Measurements from ENCODE around the gene FYB1. TPM values are rescaled to one million over a fixed set of nuclear protein-coding genes. Genes with fewer than 3 reads are reported as not detected.

FYB1 gene
- total RNA-seq, 1 experiment from 2014 or later, result not detected

DNA sequence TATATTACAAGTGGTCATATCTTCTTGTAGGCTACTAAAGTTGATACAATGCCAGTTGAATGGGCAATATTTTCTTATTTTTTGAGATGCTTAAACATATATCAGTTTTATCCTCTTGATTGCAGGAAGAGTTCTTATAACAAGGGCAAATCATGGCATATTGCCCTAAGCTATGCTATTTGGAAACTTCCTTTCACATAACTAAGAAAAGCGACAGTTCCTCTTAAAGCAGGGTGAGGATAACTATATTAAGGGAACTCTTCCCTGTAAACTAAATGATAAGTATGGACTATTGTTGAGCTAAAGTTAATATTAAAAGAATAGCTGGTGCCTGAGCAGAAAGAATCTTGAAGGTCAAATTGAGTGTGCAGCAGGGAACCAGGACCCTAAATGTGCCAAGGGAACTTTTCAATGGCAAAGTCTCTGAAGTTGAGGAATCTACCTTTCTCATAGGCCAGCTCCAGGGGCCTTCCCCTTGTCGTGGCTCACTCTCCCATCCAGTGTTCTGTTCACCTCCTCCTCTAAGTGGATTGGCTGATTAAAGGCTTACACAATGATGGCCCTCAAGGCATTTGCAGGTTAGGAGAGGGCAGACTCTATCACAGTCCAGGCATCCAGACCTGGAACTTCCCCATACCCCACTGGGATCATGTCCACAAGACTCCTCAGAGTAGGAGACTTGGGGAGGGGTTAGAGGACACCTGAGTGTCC, 26.8 kb downstream of the FYB1 start:
- intact Hi-C loops (cut with micrococcal nuclease; ENCODE audit: unreplicated experiment), result no loop called here
- peaks cover 7% of the 10 kb centered on the region for H3K27me3 ChIP-seq (replicated peaks; ENCODE audit: insufficient read depth, low read depth, low read length, poor library complexity)
- BruUV-seq (replicated peaks), result no TSS peak
- no peak for DNase-seq (ENCODE audit: low spot score)
- no peaks in the 10 kb centered on the region for H3K4me1 ChIP-seq (ENCODE audit: insufficient read depth, low read length, poor library complexity, severe bottlenecking)
- CTCF ChIA-PET, result no interaction called here
- H3K9me3 ChIP-seq (ENCODE audit: low read depth, low read length, poor library complexity, severe bottlenecking), result no peaks in the 10 kb centered on the region
- no peak overlapping the region for H3K4me3 ChIP-seq (ENCODE audit: low read depth, low read length, poor library complexity, severe bottlenecking)
- POLR2A ChIA-PET (ENCODE audit: low non-redundant PET), result no interaction called here
- no peak overlapping the region for H3K27ac ChIP-seq (ENCODE audit: low read depth, low read length, poor library complexity, severe bottlenecking)
- no peaks in the 10 kb centered on the region for H3K36me3 ChIP-seq (ENCODE audit: insufficient read depth, low read length, poor library complexity, severe bottlenecking)
- TF ChIP-seq, protein P1, sequence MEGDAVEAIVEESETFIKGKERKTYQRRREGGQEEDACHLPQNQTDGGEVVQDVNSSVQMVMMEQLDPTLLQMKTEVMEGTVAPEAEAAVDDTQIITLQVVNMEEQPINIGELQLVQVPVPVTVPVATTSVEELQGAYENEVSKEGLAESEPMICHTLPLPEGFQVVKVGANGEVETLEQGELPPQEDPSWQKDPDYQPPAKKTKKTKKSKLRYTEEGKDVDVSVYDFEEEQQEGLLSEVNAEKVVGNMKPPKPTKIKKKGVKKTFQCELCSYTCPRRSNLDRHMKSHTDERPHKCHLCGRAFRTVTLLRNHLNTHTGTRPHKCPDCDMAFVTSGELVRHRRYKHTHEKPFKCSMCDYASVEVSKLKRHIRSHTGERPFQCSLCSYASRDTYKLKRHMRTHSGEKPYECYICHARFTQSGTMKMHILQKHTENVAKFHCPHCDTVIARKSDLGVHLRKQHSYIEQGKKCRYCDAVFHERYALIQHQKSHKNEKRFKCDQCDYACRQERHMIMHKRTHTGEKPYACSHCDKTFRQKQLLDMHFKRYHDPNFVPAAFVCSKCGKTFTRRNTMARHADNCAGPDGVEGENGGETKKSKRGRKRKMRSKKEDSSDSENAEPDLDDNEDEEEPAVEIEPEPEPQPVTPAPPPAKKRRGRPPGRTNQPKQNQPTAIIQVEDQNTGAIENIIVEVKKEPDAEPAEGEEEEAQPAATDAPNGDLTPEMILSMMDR (conservative IDR thresholded peaks at IDR 0.05; ENCODE audit: low read depth, low read length), result no peak

GRCh38 chr5:39191216-39191615, 28.1 kb downstream of the FYB1 start:
- CTCF ChIA-PET, result no interaction called here
- TF ChIP-seq EZH2 (IDR thresholded peaks at IDR 0.05; ENCODE audit: borderline replicate concordance, low read depth, low read length, poor library complexity, severe bottlenecking), result no peak
- TF ChIP-seq, protein P1 (conservative IDR thresholded peaks at IDR 0.05; ENCODE audit: low read depth, low read length), result no peak
- BruUV-seq (replicated peaks), result no TSS peak
- H3K9me3 ChIP-seq (ENCODE audit: low read depth, low read length, poor library complexity, severe bottlenecking), result no peaks in the 10 kb centered on the region
- POLR2A ChIA-PET (ENCODE audit: low non-redundant PET), result no interaction called here
- intact Hi-C loops (cut with micrococcal nuclease; ENCODE audit: unreplicated experiment), result no loop called here
- DNase-seq (ENCODE audit: low spot score), result no peak
- H3K4me1 ChIP-seq (ENCODE audit: insufficient read depth, low read length, poor library complexity, severe bottlenecking), result no peaks in the 10 kb centered on the region
- H3K4me3 ChIP-seq (ENCODE audit: low read depth, low read length, poor library complexity, severe bottlenecking), result no peak overlapping the region
- H3K27me3 ChIP-seq (replicated peaks; ENCODE audit: insufficient read depth, low read depth, low read length, poor library complexity), result peaks cover 7% of the 10 kb centered on the region
- no peaks in the 10 kb centered on the region for H3K36me3 ChIP-seq (ENCODE audit: insufficient read depth, low read length, poor library complexity, severe bottlenecking)
- H3K27ac ChIP-seq (ENCODE audit: low read depth, low read length, poor library complexity, severe bottlenecking), result no peak overlapping the region

DNA sequence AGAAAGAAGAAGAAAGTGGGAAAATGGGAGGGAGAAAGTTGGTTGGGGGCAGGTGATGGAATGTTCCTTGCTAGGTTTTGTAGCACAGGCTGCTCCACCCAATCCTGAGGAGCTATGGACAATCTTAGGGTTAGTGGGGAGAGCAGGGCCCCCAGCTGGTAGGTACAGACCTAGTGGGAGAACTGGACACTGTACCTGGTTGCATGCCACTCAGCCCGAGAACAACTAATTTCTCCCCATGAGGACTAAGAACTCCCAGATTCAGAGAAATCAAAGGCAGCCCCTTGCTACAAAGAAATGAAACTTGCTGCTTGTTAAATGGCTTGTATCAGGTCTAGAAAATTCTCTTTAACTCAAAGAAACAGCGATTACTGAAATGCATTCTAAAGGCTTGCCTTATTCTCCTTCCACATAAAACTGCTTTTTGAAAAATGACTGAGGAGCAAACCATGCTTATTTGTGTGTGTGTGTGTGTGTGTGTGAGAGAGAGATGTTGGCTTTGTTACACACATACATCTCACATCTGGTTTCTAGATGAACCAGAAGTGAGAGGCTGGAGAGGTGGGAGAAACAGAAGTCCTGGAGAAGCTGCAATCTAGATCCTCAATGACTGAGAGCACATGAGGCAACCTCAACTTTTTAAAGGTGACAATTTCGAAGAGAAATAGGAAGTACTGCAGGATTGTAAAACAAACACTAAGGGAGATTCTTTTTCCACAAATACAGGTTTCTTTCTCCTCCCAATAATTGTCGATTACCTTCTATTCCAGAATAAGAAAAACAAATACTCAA, 28.9 kb downstream of the FYB1 start:
- peaks cover 7% of the 10 kb centered on the region for H3K27me3 ChIP-seq (replicated peaks; ENCODE audit: insufficient read depth, low read depth, low read length, poor library complexity)
- no peaks in the 10 kb centered on the region for H3K4me1 ChIP-seq (ENCODE audit: insufficient read depth, low read length, poor library complexity, severe bottlenecking)
- ChIA-PET POLR2A (ENCODE audit: low non-redundant PET) (no interaction called here), CTCF (no interaction called here)
- DNase-seq (ENCODE audit: low spot score), result no peak
- TF ChIP-seq EZH2 (IDR thresholded peaks at IDR 0.05; ENCODE audit: borderline replicate concordance, low read depth, low read length, poor library complexity, severe bottlenecking), result no peak
- TF ChIP-seq, protein P1 (conservative IDR thresholded peaks at IDR 0.05; ENCODE audit: low read depth, low read length), result no peak
- H3K27ac ChIP-seq (ENCODE audit: low read depth, low read length, poor library complexity, severe bottlenecking), result no peak overlapping the region
- no peak overlapping the region for H3K4me3 ChIP-seq (ENCODE audit: low read depth, low read length, poor library complexity, severe bottlenecking)
- H3K36me3 ChIP-seq (ENCODE audit: insufficient read depth, low read length, poor library complexity, severe bottlenecking), result no peaks in the 10 kb centered on the region
- intact Hi-C loops (cut with micrococcal nuclease; ENCODE audit: unreplicated experiment), result no loop called here
- BruUV-seq (replicated peaks), result no TSS peak
- H3K9me3 ChIP-seq (ENCODE audit: low read depth, low read length, poor library complexity, severe bottlenecking), result no peaks in the 10 kb centered on the region

All from A673 (cell line).